ENCODE measurements around the gene GPR63. TPM values are rescaled to one million over a fixed set of nuclear protein-coding genes. Genes with fewer than 3 reads are reported as not detected.

Gene GPR63
- total and polyA plus RNA-seq, 2 experiments from 2014 or later: 1.9 to 7.7 TPM

GRCh38 chr6:96809119-96809518, 28.2 kb downstream of the GPR63 start:
- Histone ChIP-seq H3K27me3 (no peaks in the 10 kb centered on the region), H3K9me3 (ENCODE audit: low read depth) (no peaks in the 10 kb centered on the region), H3K36me3 (replicated peaks; ENCODE audit: insufficient read depth, low read depth) (no peaks in the 10 kb centered on the region), H3K4me2 (no peak overlapping the region), H3K27ac (no peak overlapping the region), H3K9me2 (replicated peaks; ENCODE audit: insufficient read depth) (no peaks in the 10 kb centered on the region), H2AFZ (no peak overlapping the region), H3K4me3 (no peak overlapping the region), H3K4me1 (ENCODE audit: insufficient read depth) (no peaks in the 10 kb centered on the region), H3K79me2 (peaks cover 2% of the 10 kb centered on the region), H4K20me1 (ENCODE audit: insufficient read depth, poor library complexity, severe bottlenecking) (no peaks in the 10 kb centered on the region)
- TF ChIP-seq EZH2phosphoT487 (IDR thresholded peaks at IDR 0.05; ENCODE audit: low read depth, severe bottlenecking, unreplicated experiment): no peak
- no peak for TF ChIP-seq CTCF (IDR thresholded peaks at IDR 0.05; ENCODE audit: poor library complexity)
- TF ChIP-seq EZH2 (IDR thresholded peaks at IDR 0.05; ENCODE audit: borderline replicate concordance): no peak
- peak; percentile 37 for DNase-seq (ENCODE audit: low spot score)

DNA sequence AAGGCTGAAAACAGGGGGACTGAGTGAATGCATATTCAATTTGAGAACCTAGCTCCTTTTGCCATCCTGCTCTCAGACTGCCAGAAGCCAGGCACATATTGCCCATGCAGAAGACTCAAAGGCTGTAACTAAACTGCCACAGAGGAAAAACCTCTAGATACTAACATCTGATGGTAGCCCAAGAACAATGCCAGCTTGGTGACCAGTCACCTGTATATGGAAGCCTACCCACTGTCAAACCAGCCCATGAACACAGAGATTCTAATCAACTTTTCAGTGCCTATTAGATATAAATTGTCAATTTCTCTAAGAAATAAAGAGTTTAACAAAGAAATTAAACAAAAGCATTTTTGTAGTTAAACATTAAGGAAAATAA, 34.2 kb downstream of the GPR63 start:
- no peaks in the 10 kb centered on the region for H4K20me1 ChIP-seq (ENCODE audit: insufficient read depth, poor library complexity, severe bottlenecking)
- H3K36me3 ChIP-seq (replicated peaks; ENCODE audit: insufficient read depth, low read depth): no peaks in the 10 kb centered on the region
- H3K9me2 ChIP-seq (replicated peaks; ENCODE audit: insufficient read depth): no peaks in the 10 kb centered on the region
- TF ChIP-seq EZH2 (IDR thresholded peaks at IDR 0.05; ENCODE audit: borderline replicate concordance) (no peak), CTCF (IDR thresholded peaks at IDR 0.05; ENCODE audit: poor library complexity) (no peak), EZH2phosphoT487 (IDR thresholded peaks at IDR 0.05; ENCODE audit: low read depth, severe bottlenecking, unreplicated experiment) (no peak)
- H3K27me3 ChIP-seq: no peaks in the 10 kb centered on the region
- no peak overlapping the region for H2AFZ ChIP-seq
- DNase-seq (ENCODE audit: low spot score): no peak
- no peak overlapping the region for H3K4me3 ChIP-seq
- H3K4me1 ChIP-seq (ENCODE audit: insufficient read depth): no peaks in the 10 kb centered on the region
- no peaks in the 10 kb centered on the region for H3K9me3 ChIP-seq (ENCODE audit: low read depth)
- peaks cover 2% of the 10 kb centered on the region for H3K79me2 ChIP-seq
- H3K4me2 ChIP-seq: no peak overlapping the region
- no peak overlapping the region for H3K27ac ChIP-seq

DNA sequence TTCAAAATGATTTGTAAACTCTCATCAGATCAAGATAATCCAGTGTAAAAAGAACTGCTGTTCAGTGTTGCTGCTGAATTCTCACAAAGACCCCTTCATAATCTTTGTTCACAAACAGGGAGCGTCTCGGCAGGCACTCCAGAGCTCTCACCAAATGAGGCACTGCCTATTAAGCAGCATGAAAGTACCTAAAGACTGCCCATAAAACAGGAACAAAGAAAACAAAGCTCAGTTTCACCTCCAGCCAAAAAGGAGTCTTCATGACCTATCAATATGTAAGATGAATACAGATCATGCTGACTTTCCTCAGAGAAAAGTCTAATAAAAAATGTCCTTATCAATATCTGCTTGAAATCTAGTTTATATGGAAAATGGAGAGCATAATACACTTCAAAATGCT, 41.8 kb downstream of the GPR63 start:
- no peaks in the 10 kb centered on the region for H3K36me3 ChIP-seq (replicated peaks; ENCODE audit: insufficient read depth, low read depth)
- H3K4me2 ChIP-seq: no peak overlapping the region
- no peaks in the 10 kb centered on the region for H3K27me3 ChIP-seq
- H3K79me2 ChIP-seq: no peaks in the 10 kb centered on the region
- WGBS (ENCODE audit: low lambda C conversion rate, missing lambda C conversion rate): 51% methylated on average over 2 of the region's 2 CpGs
- H3K4me3 ChIP-seq: no peak overlapping the region
- no peak for TF ChIP-seq EZH2 (IDR thresholded peaks at IDR 0.05; ENCODE audit: borderline replicate concordance)
- no peak for TF ChIP-seq CTCF (IDR thresholded peaks at IDR 0.05; ENCODE audit: poor library complexity)
- TF ChIP-seq EZH2phosphoT487 (IDR thresholded peaks at IDR 0.05; ENCODE audit: low read depth, severe bottlenecking, unreplicated experiment): no peak
- H3K9me2 ChIP-seq (replicated peaks; ENCODE audit: insufficient read depth): no peaks in the 10 kb centered on the region
- no peak for DNase-seq (ENCODE audit: low spot score)
- no peaks in the 10 kb centered on the region for H4K20me1 ChIP-seq (ENCODE audit: insufficient read depth, poor library complexity, severe bottlenecking)
- H3K4me1 ChIP-seq (ENCODE audit: insufficient read depth): peaks cover 6% of the 10 kb centered on the region
- no peak overlapping the region for H3K27ac ChIP-seq
- H2AFZ ChIP-seq: no peak overlapping the region
- no peaks in the 10 kb centered on the region for H3K9me3 ChIP-seq (ENCODE audit: low read depth)

DNA sequence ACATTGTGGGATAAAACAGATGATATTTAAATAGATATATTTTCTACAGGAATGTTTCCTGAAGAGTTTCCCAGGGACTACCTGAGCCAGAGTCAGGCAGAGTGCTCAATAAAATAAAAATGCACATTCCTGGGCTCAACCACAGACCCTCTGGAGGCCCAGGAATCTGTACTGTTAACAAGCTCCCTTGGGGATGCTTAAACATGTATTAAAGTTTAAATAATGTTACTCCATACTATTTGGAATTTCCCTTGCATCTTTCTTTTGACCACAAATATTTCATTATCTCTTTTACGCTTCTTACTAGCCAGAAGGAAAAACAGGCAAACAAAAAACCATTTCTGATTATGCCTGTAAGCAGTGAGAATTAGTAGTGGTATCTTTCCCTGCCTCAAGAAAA, 42.3 kb downstream of the GPR63 start:
- no peak for DNase-seq (ENCODE audit: low spot score)
- WGBS (ENCODE audit: low lambda C conversion rate, missing lambda C conversion rate): 49% methylated on average over 1 of the region's 1 CpG
- Histone ChIP-seq H3K4me1 (ENCODE audit: insufficient read depth) (peaks cover 6% of the 10 kb centered on the region), H3K27ac (no peak overlapping the region), H3K36me3 (replicated peaks; ENCODE audit: insufficient read depth, low read depth) (no peaks in the 10 kb centered on the region), H3K4me3 (no peak overlapping the region), H3K9me2 (replicated peaks; ENCODE audit: insufficient read depth) (no peaks in the 10 kb centered on the region), H4K20me1 (ENCODE audit: insufficient read depth, poor library complexity, severe bottlenecking) (no peaks in the 10 kb centered on the region), H3K27me3 (no peaks in the 10 kb centered on the region), H3K4me2 (no peak overlapping the region), H3K79me2 (no peaks in the 10 kb centered on the region), H3K9me3 (ENCODE audit: low read depth) (no peaks in the 10 kb centered on the region), H2AFZ (no peak overlapping the region)
- no peak for TF ChIP-seq CTCF (IDR thresholded peaks at IDR 0.05; ENCODE audit: poor library complexity)
- TF ChIP-seq EZH2phosphoT487 (IDR thresholded peaks at IDR 0.05; ENCODE audit: low read depth, severe bottlenecking, unreplicated experiment): no peak
- no peak for TF ChIP-seq EZH2 (IDR thresholded peaks at IDR 0.05; ENCODE audit: borderline replicate concordance)

Data from hepatocyte (in vitro differentiated cells).